Thyroid gland (tissue), 4 donors: ENCODE data around the gene KCNIP3.

Source experiments
- POLR2A ChIP-seq, 2 donors: fragments of 450-650 bp; IDR thresholded peaks; one replicate each; pipeline ENCODE4 v1.6.1; 2017; ENCODE audit warnings: antibody characterized with exemption in 2 of 2, mild to moderate bottlenecking in 2 of 2, moderate library complexity in 1 of 2
- TF ChIP-seq, protein P1 (sequence below), 6 experiments: fragments of 200-600 bp in 3 of 6; fragments of 450-650 bp in 3 of 6; sonication (generic) in 3 of 6; IDR thresholded peaks; one replicate each; pipeline ENCODE4 v1.5.1; 2016 to 2019; ENCODE audit warnings: antibody characterized with exemption in 6 of 6, mild to moderate bottlenecking in 2 of 6, inconsistent platforms in 1 of 6, moderate library complexity in 1 of 6

DNA sequence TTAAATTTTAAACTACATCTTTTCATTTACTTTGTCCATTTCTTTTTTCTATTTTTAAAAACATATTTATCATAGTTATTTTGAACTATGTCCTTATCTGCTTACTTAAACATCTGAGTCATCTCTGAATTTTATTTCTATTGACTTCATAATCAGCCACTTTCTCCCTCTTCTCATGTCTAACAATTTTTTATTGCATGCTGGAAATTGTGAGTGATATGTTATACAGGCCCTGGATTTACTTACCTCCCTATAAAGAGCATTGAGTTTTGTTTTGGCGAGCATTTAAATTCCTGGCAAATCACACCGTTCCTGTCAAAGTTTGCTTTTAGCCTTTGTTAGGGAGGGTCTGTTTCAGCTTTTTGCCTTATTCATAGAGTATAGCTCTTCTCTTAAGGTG lies 39.3 kb downstream of the KCNIP3 start:
- TF ChIP-seq, protein P1, sequence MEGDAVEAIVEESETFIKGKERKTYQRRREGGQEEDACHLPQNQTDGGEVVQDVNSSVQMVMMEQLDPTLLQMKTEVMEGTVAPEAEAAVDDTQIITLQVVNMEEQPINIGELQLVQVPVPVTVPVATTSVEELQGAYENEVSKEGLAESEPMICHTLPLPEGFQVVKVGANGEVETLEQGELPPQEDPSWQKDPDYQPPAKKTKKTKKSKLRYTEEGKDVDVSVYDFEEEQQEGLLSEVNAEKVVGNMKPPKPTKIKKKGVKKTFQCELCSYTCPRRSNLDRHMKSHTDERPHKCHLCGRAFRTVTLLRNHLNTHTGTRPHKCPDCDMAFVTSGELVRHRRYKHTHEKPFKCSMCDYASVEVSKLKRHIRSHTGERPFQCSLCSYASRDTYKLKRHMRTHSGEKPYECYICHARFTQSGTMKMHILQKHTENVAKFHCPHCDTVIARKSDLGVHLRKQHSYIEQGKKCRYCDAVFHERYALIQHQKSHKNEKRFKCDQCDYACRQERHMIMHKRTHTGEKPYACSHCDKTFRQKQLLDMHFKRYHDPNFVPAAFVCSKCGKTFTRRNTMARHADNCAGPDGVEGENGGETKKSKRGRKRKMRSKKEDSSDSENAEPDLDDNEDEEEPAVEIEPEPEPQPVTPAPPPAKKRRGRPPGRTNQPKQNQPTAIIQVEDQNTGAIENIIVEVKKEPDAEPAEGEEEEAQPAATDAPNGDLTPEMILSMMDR (IDR thresholded peaks at IDR 0.05) = no peak
- no peak for TF ChIP-seq POLR2A (IDR thresholded peaks at IDR 0.05)
